Tibial nerve (tissue), 4 donors: ENCODE data around the gene PCDHGA12.

ENCODE experiments used
- EP300 ChIP-seq, 2 donors: sonication (generic); formaldehyde crosslinking; IDR thresholded peaks; one replicate each; pipeline ENCODE4 v1.6.1; 2017; ENCODE audit warnings: antibody characterized with exemption in 2 of 2, mild to moderate bottlenecking in 1 of 2
- POLR2A ChIP-seq, 2 donors: fragments of 450-650 bp; IDR thresholded peaks; one replicate each; pipeline ENCODE4 v1.6.1; 2017; ENCODE audit warnings: antibody characterized with exemption in 2 of 2, mild to moderate bottlenecking in 2 of 2, moderate library complexity in 2 of 2
- TF ChIP-seq, protein P1 (sequence below), 5 experiments: fragments of 200-600 bp in 3 of 5; fragments of 450-650 bp in 2 of 5; sonication (generic) in 3 of 5; IDR thresholded peaks; one replicate each; pipeline ENCODE4 v1.5.1; 2016 to 2019; ENCODE audit warnings: antibody characterized with exemption in 5 of 5, mild to moderate bottlenecking in 3 of 5, moderate library complexity in 2 of 5

DNA sequence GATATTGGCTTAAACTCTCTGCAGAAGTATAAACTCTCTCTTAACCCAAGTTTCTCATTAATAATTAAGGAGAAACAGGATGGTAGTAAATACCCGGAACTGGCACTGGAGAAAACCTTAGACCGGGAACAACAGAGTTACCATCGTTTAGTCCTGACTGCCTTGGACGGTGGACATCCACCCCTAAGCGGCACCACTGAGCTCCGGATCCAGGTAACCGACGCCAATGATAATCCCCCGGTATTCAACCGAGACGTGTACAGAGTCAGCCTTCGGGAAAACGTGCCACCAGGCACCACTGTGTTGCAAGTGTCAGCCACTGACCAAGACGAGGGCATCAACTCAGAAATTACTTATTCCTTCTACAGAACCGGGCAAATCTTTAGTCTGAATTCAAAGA lies 31.7 kb upstream of the PCDHGA12 start:
- TF ChIP-seq POLR2A (IDR thresholded peaks at IDR 0.05) = no peak
- TF ChIP-seq, protein P1, sequence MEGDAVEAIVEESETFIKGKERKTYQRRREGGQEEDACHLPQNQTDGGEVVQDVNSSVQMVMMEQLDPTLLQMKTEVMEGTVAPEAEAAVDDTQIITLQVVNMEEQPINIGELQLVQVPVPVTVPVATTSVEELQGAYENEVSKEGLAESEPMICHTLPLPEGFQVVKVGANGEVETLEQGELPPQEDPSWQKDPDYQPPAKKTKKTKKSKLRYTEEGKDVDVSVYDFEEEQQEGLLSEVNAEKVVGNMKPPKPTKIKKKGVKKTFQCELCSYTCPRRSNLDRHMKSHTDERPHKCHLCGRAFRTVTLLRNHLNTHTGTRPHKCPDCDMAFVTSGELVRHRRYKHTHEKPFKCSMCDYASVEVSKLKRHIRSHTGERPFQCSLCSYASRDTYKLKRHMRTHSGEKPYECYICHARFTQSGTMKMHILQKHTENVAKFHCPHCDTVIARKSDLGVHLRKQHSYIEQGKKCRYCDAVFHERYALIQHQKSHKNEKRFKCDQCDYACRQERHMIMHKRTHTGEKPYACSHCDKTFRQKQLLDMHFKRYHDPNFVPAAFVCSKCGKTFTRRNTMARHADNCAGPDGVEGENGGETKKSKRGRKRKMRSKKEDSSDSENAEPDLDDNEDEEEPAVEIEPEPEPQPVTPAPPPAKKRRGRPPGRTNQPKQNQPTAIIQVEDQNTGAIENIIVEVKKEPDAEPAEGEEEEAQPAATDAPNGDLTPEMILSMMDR (IDR thresholded peaks at IDR 0.05) = no peak
- TF ChIP-seq EP300 (IDR thresholded peaks at IDR 0.05) = no peak
